OCI-LY3 (cell line): ENCODE data around the gene HS1BP3.

Experiments used
- H2AFZ ChIP-seq: fragments of 200-600, 300-600 bp; shearing (Covaris generic); 2 replicates; pipeline ENCODE4 v1.6.0; 2014; ENCODE audit warnings: antibody characterized with exemption, low read depth, low read length
- H3K27ac ChIP-seq: fragments of 200-600, 300-600 bp; sonication (generic); 2 replicates; pipeline ENCODE4 v1.5.1; 2014; ENCODE audit warnings: mild to moderate bottlenecking, low read length, moderate library complexity, mixed read lengths
- H3K27me3 ChIP-seq: fragments of 200-600, 300-600 bp; sonication (generic); 2 replicates; pipeline ENCODE4 v1.6.1; 2014; ENCODE audit warnings: low read depth, low read length, mixed read lengths
- H3K36me3 ChIP-seq: fragments of 200-600, 300-600 bp; sonication (generic); replicated peaks from 2 replicates; pipeline ENCODE3; 2014; ENCODE audit warnings: low read depth, low read length, mixed read lengths
- H3K4me1 ChIP-seq: fragments of 300-600, 200-600 bp; sonication (generic); 2 replicates; pipeline ENCODE4 v1.6.1; 2014; ENCODE audit warnings: low read length, mixed read lengths
- H3K4me2 ChIP-seq: fragments of 200-600, 300-600 bp; sonication (generic); 2 replicates; pipeline ENCODE4 v1.6.1; 2014; ENCODE audit warnings: low read length, mixed read lengths
- H3K4me3 ChIP-seq: fragments of 300-600, 200-600 bp; sonication (generic); 2 replicates; pipeline ENCODE4 v1.5.1; 2014; ENCODE audit warnings: antibody characterized with exemption, mild to moderate bottlenecking, low read length, moderate library complexity
- H3K79me2 ChIP-seq: fragments of 300-600, 200-600 bp; shearing (Covaris generic); 2 replicates; pipeline ENCODE4 v1.6.1; 2014; ENCODE audit warnings: mild to moderate bottlenecking, low read length, mixed read lengths
- H3K9ac ChIP-seq: fragments of 300-600, 200-600 bp; shearing (Covaris generic); 2 replicates; pipeline ENCODE4 v1.6.0; 2014; ENCODE audit warnings: mild to moderate bottlenecking, low read length, moderate library complexity
- H3K9me3 ChIP-seq: fragments of 200-600, 300-600 bp; shearing (Covaris generic); 2 replicates; pipeline ENCODE4 v1.6.1; 2014; ENCODE audit warnings: low read length, mixed read lengths; ENCODE audit not compliant: insufficient read depth
- H4K20me1 ChIP-seq: fragments of 200-600, 300-600 bp; sonication (generic); 2 replicates; pipeline ENCODE4 v1.6.1; 2016; ENCODE audit warnings: low read length, mixed read lengths; ENCODE audit not compliant: insufficient read depth
- CTCF ChIP-seq: fragments of 200-600, 300-600 bp; sonication (generic); IDR thresholded peaks from 2 replicates; pipeline ENCODE4 v1.5.1; 2014; ENCODE audit warnings: antibody characterized with exemption, low read length, low read depth
- EZH2phosphoT487 ChIP-seq: fragments of 200-600 bp; shearing (Covaris generic); IDR thresholded peaks from 2 replicates; pipeline ENCODE4 v1.6.1; 2018; ENCODE audit warnings: antibody characterized with exemption, mixed run types, low read depth

Gene HS1BP3

GRCh38 chr2:20689428-20690264, 38.7 kb upstream of the HS1BP3 start:
- Histone ChIP-seq H3K9me3 (0 out of 2 replicates have a peak, but pooled peaks cover 3% of the 10 kb centered on the region), H2AFZ (no peak overlapping the region), H3K4me1 (peaks cover 7% of the 10 kb centered on the region), H4K20me1 (no peaks in the 10 kb centered on the region), H3K9ac (no peak overlapping the region), H3K27ac (no peak overlapping the region), H3K79me2 (no peaks in the 10 kb centered on the region), H3K27me3 (no peaks in the 10 kb centered on the region), H3K36me3 (peaks cover 26% of the 10 kb centered on the region), H3K4me2 (no peak overlapping the region), H3K4me3 (no peak overlapping the region)
- TF ChIP-seq EZH2phosphoT487 (no peak), CTCF (no peak)

DNA sequence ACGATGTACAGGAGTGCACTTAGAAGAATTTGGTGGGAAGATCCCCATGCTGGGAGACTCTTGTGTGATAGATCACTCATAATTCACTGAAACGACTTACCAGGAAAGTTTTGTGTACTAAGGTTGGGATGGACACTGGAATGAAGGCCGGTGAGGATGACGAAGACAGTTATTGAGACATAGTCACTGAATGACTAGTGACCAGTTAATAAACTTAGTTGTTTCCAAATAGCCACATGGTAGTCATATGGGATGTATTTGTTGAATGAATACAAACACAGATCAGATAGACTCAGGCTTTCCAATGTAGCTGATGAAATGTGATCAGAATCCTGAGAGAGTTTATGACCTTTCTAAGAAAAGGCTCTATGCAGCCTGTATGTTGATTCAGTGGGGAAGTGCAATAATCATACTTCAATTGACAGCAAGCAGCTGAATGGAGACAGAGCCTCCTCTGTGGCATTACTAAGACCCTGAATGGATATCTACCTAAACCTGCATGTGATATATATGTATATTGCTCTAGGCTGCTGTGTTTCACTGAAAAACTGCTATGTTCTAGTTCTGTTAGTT, 36.4 kb upstream of the HS1BP3 start:
- Histone ChIP-seq H3K27me3 (no peaks in the 10 kb centered on the region), H3K9ac (no peak overlapping the region), H3K27ac (no peak overlapping the region), H2AFZ (no peak overlapping the region), H3K79me2 (no peaks in the 10 kb centered on the region), H3K4me1 (no peaks in the 10 kb centered on the region), H4K20me1 (no peaks in the 10 kb centered on the region), H3K4me3 (no peak overlapping the region), H3K36me3 (peaks cover 34% of the 10 kb centered on the region), H3K9me3 (0 out of 2 replicates have a peak, but pooled peaks cover 3% of the 10 kb centered on the region), H3K4me2 (no peak overlapping the region)
- no peak for TF ChIP-seq EZH2phosphoT487
- no peak for TF ChIP-seq CTCF

DNA sequence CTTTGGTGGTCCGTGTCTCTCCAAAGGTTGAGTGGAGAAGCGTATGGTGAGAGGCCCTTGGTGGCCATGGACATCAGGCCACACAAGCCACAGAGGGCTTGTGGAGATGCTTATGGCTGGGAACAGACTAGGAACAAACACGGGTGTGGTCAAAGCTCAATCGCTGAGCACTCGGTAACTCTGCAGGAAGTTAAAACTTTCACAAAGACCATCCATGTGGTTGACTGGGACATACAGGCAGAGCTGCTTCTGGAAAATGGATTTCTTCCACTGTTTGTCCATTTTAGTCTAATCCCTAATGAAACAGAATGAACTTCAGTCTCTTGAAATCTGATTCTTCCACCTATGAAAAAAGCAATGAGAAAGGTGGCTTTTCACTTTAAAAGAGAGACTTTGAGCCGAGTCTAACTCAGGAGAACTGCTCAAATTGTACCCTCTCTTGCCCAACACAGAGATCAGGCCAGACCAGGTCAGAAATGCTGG, 33.7 kb upstream of the HS1BP3 start:
- Histone ChIP-seq H3K9ac (no peak overlapping the region), H3K36me3 (peaks cover 51% of the 10 kb centered on the region), H3K4me3 (no peak overlapping the region), H3K9me3 (0 out of 2 replicates have a peak, but pooled peaks cover 3% of the 10 kb centered on the region), H3K4me1 (no peaks in the 10 kb centered on the region), H2AFZ (no peak overlapping the region), H3K27me3 (no peaks in the 10 kb centered on the region), H3K27ac (no peak overlapping the region), H3K79me2 (peaks cover under 1% of the 10 kb centered on the region; the same call in 1 of the 2 replicates), H3K4me2 (no peak overlapping the region), H4K20me1 (no peaks in the 10 kb centered on the region)
- no peak for TF ChIP-seq CTCF
- TF ChIP-seq EZH2phosphoT487, result no peak

DNA sequence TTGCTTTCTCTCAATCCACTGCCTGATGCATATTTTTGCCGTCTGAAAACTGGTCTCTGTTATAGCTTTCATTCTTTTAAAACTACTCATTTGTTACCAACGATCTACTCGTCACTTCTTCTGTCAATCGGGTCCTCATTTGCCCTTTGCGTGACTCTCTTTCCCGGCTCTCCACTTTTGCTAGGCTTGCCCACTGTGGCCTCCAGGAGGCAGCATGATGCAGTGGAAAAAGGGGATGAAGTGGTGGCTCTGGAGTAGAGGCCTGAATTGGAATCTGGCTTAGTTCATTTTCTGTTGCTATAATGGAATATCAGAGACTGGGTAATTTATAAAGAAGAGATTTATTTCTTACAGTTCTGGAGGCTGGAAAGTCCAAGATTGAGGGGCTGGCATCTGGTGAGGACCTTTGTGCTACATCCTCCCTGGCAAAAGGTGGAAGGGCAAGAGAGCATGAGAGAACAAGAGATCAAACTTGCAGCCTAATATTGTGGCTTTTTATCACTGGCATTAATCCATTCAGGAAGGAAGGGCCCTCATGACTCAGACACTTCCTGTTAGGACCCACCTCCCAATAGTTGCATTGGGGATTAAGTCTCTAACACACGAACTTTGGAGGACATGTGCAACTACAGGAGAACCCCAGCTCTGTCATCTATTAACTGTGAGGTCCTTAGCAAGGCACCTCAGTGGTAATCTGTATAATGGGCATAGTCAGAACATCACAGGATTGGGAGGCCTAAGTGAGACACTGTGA, 31.4 kb upstream of the HS1BP3 start:
- H3K27me3 ChIP-seq, result no peaks in the 10 kb centered on the region
- H3K9me3 ChIP-seq, result no peaks in the 10 kb centered on the region
- H3K79me2 ChIP-seq, result peaks cover 18% of the 10 kb centered on the region
- no peak overlapping the region for H3K4me2 ChIP-seq
- peaks cover 60% of the 10 kb centered on the region for H3K36me3 ChIP-seq
- no peaks in the 10 kb centered on the region for H4K20me1 ChIP-seq
- H3K27ac ChIP-seq, result no peak overlapping the region
- peaks cover 21% of the 10 kb centered on the region for H3K4me1 ChIP-seq
- H2AFZ ChIP-seq, result no peak overlapping the region
- no peak overlapping the region for H3K4me3 ChIP-seq
- H3K9ac ChIP-seq, result no peak overlapping the region
- TF ChIP-seq EZH2phosphoT487 (no peak), CTCF (peak; percentile 63)
